Measurements from ENCODE around the gene CAMK2B.

The CAMK2B gene

DNA sequence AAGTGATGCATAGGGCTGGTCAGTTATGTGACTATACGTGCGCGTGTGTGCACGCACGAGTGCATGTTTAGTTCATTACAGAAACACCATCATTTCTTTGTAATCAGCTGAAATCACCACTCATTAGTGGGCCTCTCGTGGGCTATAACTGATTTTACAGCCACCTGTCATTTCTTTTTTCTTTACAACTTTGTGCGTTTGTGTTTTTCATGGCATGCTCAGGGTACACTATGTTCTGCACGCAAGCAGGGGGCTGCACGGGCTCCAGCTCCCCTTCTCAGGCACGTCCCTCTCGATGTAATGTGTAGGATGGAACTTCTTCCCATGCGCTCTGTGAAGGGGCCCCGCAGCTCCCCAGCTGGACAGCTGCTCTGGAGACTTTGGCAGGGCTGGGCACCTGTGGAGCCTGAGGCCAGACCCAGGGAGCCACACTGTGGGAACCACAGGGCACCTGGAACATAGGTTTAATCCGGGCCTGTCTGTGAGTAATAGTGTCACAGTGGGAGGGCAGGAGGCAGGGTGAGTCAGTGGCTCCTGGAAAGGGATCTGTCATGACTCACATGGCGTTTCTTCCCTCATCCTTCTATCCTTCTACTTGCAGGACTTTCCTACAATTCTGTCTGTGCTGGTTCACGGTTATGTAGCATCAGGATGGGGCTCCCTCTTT is 141.1 kb downstream of the CAMK2B start:
- no peak for TF ChIP-seq CTCF (IDR thresholded peaks at IDR 0.05; ENCODE audit: extremely low read depth, insufficient read depth, missing control alignments)
- no peak for DNase-seq (ENCODE audit: low spot score)
- in situ Hi-C loops (cut with MboI; ENCODE audit: low pct_unique_long_range_greater_than_20kb, low sequenced_read_pairs, unreplicated experiment), result no loop called here

DNA sequence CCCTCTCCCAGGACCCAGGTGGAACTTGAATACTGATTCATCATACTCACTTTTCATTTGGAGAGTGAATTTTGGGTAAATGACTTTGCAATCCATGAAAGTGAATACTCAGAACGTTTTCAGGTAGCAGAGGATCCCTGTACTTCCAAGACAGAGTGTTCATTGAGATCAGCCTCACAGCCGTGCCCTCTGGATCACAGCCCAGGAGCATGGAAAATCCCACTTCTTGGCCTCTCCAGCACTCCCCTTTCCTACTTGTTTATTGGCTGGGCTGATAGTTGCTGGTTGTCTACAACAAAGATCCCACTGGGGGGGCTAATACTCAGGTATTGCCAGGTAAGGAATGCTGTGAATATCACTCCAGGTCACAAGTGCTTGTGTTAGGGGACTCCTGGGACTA is 142.0 kb downstream of the CAMK2B start:
- in situ Hi-C loops (cut with MboI; ENCODE audit: low pct_unique_long_range_greater_than_20kb, low sequenced_read_pairs, unreplicated experiment), result no loop called here
- DNase-seq (ENCODE audit: low spot score), result no peak
- TF ChIP-seq CTCF (IDR thresholded peaks at IDR 0.05; ENCODE audit: extremely low read depth, insufficient read depth, missing control alignments), result no peak

DNA sequence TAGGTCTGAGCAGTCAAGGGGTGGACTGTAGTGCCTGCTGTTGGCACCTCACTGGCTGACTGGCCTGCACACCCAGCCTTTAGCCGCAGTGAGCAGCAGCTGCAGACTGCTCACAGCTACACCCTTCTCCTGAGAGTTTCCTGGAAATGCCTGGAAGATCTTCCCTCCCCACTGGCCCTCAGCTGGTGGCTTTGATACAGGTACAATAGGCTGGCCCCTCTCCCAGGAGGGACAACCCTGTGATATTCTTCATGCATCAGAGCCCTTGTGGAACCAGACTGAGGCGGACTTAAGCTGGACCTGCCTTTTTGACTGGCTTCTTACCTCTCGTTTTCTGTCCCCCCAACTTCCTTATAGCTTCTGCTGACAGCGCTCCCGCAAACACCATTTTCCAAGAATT is 142.6 kb downstream of the CAMK2B start:
- TF ChIP-seq CTCF (IDR thresholded peaks at IDR 0.05; ENCODE audit: extremely low read depth, insufficient read depth, missing control alignments), result no peak
- in situ Hi-C loops (cut with MboI; ENCODE audit: low pct_unique_long_range_greater_than_20kb, low sequenced_read_pairs, unreplicated experiment), result no loop called here
- no peak for DNase-seq (ENCODE audit: low spot score)

- in situ Hi-C loops (cut with MboI; ENCODE audit: low pct_unique_long_range_greater_than_20kb, low sequenced_read_pairs, unreplicated experiment), result no loop called here
- no peak for DNase-seq (ENCODE audit: low spot score)
- no peak for TF ChIP-seq CTCF (IDR thresholded peaks at IDR 0.05; ENCODE audit: extremely low read depth, insufficient read depth, missing control alignments)
Observed at GRCh38 chr7:44180631-44181030, 144.8 kb downstream of the CAMK2B start.

GRCh38 chr7:44177570-44178131 is 147.7 kb downstream of the CAMK2B start:
- TF ChIP-seq CTCF (IDR thresholded peaks at IDR 0.05; ENCODE audit: extremely low read depth, insufficient read depth, missing control alignments), result no peak
- in situ Hi-C loops (cut with MboI; ENCODE audit: low pct_unique_long_range_greater_than_20kb, low sequenced_read_pairs, unreplicated experiment), result no loop called here
- DNase-seq (ENCODE audit: low spot score), result no peak

- no peak for TF ChIP-seq CTCF (IDR thresholded peaks at IDR 0.05; ENCODE audit: extremely low read depth, insufficient read depth, missing control alignments)
- in situ Hi-C loops (cut with MboI; ENCODE audit: low pct_unique_long_range_greater_than_20kb, low sequenced_read_pairs, unreplicated experiment), result no loop called here
- no peak for DNase-seq (ENCODE audit: low spot score)
Observed at GRCh38 chr7:44176486-44176885, 148.9 kb downstream of the CAMK2B start.

All from GM13977 (cell line).